HCT116 (cell line): ENCODE measurements around the gene ACADS. TPM values are rescaled to one million over a fixed set of nuclear protein-coding genes. Genes with fewer than 3 reads are reported as not detected.

Experiments
- ATAC-seq: fragments of 200-7000 bp; cut with Tn5 transposase; 2 replicates; pipeline ENCODE4 v1.9.1; 2020; ENCODE audit warnings: mild to moderate bottlenecking, moderate library complexity
- BruUV-seq: library from RNA; stranded (reverse); fragments of 400-500 nt; replicated peaks from 2 replicates; lab custom pipeline; 2021; lab: Mats Ljungman, UMichigan
- CTCF ChIA-PET: fragments of 300-600 bp; sonication (Branson Sonifier 250); formaldehyde crosslinking; loops from one replicate; lab custom pipeline; 2021; ENCODE audit warnings: antibody characterized with exemption; lab: Charles Lee
- POLR2A ChIA-PET: fragments of 300-600, 350-600 bp; sonication (Branson Sonifier 250); formaldehyde crosslinking; loops from one replicate; lab custom pipeline; 2021; ENCODE audit warnings: antibody characterized with exemption; lab: Charles Lee
- RAD21 ChIA-PET, 2 experiments: fragments of 300-600 bp; sonication (Branson Sonifier 250); formaldehyde crosslinking; loops; one replicate each; lab custom pipeline; 2023; ENCODE audit warnings: low total read pairs in 2 of 2; ENCODE audit not compliant: uncharacterized antibody in 2 of 2, unreplicated experiment in 2 of 2, low non-redundant PET in 1 of 2; lab: Charles Lee
- DNase-seq: peaks from one replicate; pipeline ENCODE4 v3.0.0-alpha.2; 2010; ENCODE audit warnings: low read depth, low spot score
- H2AFZ ChIP-seq: fragments of 200-600 bp; shearing (Covaris generic), sonication (generic); 2 replicates; pipeline ENCODE4 v1.6.1; 2017; ENCODE audit warnings: low read depth, mixed run types, mixed read lengths, antibody characterized with exemption, low read length; ENCODE audit not compliant: poor library complexity, severe bottlenecking
- H3K27ac ChIP-seq: 2 replicates; pipeline ENCODE4 v1.5.1; 2012; ENCODE audit warnings: low read depth, low read length
- H3K27me3 ChIP-seq: fragments of 200-600 bp; sonication (generic); 2 replicates; pipeline ENCODE4 v1.6.1; 2016; ENCODE audit warnings: mixed run types, low read length, mixed read lengths; ENCODE audit not compliant: insufficient read depth
- H3K36me3 ChIP-seq, 2 experiments: fragments of 200-500 bp in 1 of 2; fragments of 200-600 bp in 1 of 2; sonication (Bioruptor generic) in 1 of 2; sonication (generic) in 1 of 2; 2 replicates each; pipeline versions ENCODE4 v1.5.1 to v1.6.1; 2014 to 2016; ENCODE audit warnings: low read length in 2 of 2, inconsistent platforms in 1 of 2, mixed read lengths in 1 of 2, mixed run types in 1 of 2; ENCODE audit not compliant: insufficient read depth in 2 of 2, control insufficient read depth in 1 of 2
- H3K4me1 ChIP-seq, 2 experiments: fragments of 200-600 bp in 1 of 2; sonication (generic) in 1 of 2; 2 replicates each; pipeline versions ENCODE4 v1.5.1 to v1.6.1; 2012 to 2017; ENCODE audit warnings: low read length in 2 of 2, inconsistent platforms in 1 of 2, mild to moderate bottlenecking in 1 of 2, mixed read lengths in 1 of 2, mixed run types in 1 of 2, moderate library complexity in 1 of 2; ENCODE audit not compliant: insufficient read depth in 2 of 2, control insufficient read depth in 1 of 2
- H3K4me2 ChIP-seq: fragments of 200-600 bp; sonication (generic); 2 replicates; pipeline ENCODE4 v1.6.1; 2017; ENCODE audit warnings: mixed run types, low read length, mixed read lengths
- H3K4me3 ChIP-seq, 2 experiments: fragments of 200-600 bp in 1 of 2; sonication (generic) in 1 of 2; replicated peaks in 1 of 2; 2 replicates each; pipeline ENCODE4 v1.5.1; 2011 to 2016; ENCODE audit warnings: low read length in 2 of 2, control low read depth in 1 of 2, low read depth in 1 of 2, mild to moderate bottlenecking in 1 of 2, mixed read lengths in 1 of 2, mixed run types in 1 of 2
- H3K79me2 ChIP-seq: fragments of 200-600 bp; sonication (generic); 2 replicates; pipeline ENCODE4 v1.6.1; 2017; ENCODE audit warnings: mild to moderate bottlenecking, mixed run types, low read length, moderate library complexity, mixed read lengths; ENCODE audit not compliant: insufficient read depth
- H3K9ac ChIP-seq: fragments of 200-600 bp; sonication (generic); 2 replicates; pipeline ENCODE4 v1.6.1; 2016; ENCODE audit warnings: low read length, mixed read lengths
- H3K9me2 ChIP-seq: fragments of 200-600 bp; sonication (generic), shearing (Covaris generic); 2 replicates; pipeline ENCODE4 v1.6.1; 2017; ENCODE audit warnings: mixed run types, mild to moderate bottlenecking, moderate library complexity; ENCODE audit not compliant: insufficient read depth
- H3K9me3 ChIP-seq, 2 experiments: fragments of 200-500 bp in 1 of 2; fragments of 200-600 bp in 1 of 2; sonication (Bioruptor generic) in 1 of 2; sonication (generic) in 1 of 2; 2 replicates each; pipeline ENCODE4 v1.6.1; 2014 to 2017; ENCODE audit warnings: low read length in 2 of 2, mixed read lengths in 2 of 2, inconsistent platforms in 1 of 2, low read depth in 1 of 2, mild to moderate bottlenecking in 1 of 2, mixed run types in 1 of 2, moderate library complexity in 1 of 2; ENCODE audit not compliant: control insufficient read depth in 1 of 2, insufficient read depth in 1 of 2
- H4K20me1 ChIP-seq: fragments of 200-600 bp; sonication (generic), shearing (Covaris generic); 2 replicates; pipeline ENCODE4 v1.6.1; 2017; ENCODE audit warnings: mixed run types, mild to moderate bottlenecking, moderate library complexity; ENCODE audit not compliant: insufficient read depth
- ATF3 ChIP-seq: IDR thresholded peaks from 2 replicates; pipeline ENCODE4 v1.6.1; 2012
- CTCF ChIP-seq, 3 experiments: fragments of 200-600 bp in 1 of 3; sonication (generic) in 1 of 3; IDR thresholded peaks in 2 of 3; conservative IDR thresholded peaks in 1 of 3; 2 replicates each; pipeline ENCODE4 v1.5.1; 2012 to 2017; ENCODE audit warnings: low read depth in 2 of 3, low read length in 2 of 3, antibody characterized with exemption in 1 of 3, borderline replicate concordance in 1 of 3, control low read depth in 1 of 3, mild to moderate bottlenecking in 1 of 3, mixed read lengths in 1 of 3, mixed run types in 1 of 3, moderate library complexity in 1 of 3; ENCODE audit not compliant: insufficient read depth in 1 of 3
- EGR1 ChIP-seq: IDR thresholded peaks from 2 replicates; pipeline ENCODE4 v1.6.1; 2012; ENCODE audit warnings: low read depth
- EZH2phosphoT487 ChIP-seq: fragments of 200-600 bp; IDR thresholded peaks from 2 replicates; pipeline ENCODE4 v1.6.1; 2018; ENCODE audit warnings: antibody characterized with exemption, borderline replicate concordance
- JUND ChIP-seq: IDR thresholded peaks from 2 replicates; pipeline ENCODE4 v1.6.1; 2012
- MAX ChIP-seq: IDR thresholded peaks from 2 replicates; pipeline ENCODE4 v1.6.1; 2012
- POLR2A ChIP-seq: IDR thresholded peaks from 2 replicates; pipeline ENCODE4 v1.7.0; 2011; ENCODE audit warnings: borderline replicate concordance; ENCODE audit not compliant: insufficient read depth, insufficient read length; ENCODE audit errors: extremely low read depth
- POLR2AphosphoS5 ChIP-seq: IDR thresholded peaks from 2 replicates; pipeline ENCODE4 v1.6.1; 2011; ENCODE audit warnings: mild to moderate bottlenecking, low read depth, low read length, moderate library complexity
- RAD21 ChIP-seq: IDR thresholded peaks from 2 replicates; pipeline ENCODE4 v1.6.1; 2012; ENCODE audit warnings: low read depth, mild to moderate bottlenecking
- SRF ChIP-seq: IDR thresholded peaks from 2 replicates; pipeline ENCODE4 v1.6.1; 2012; ENCODE audit warnings: low read depth
- YY1 ChIP-seq: IDR thresholded peaks from 2 replicates; pipeline ENCODE4 v1.6.1; 2011; ENCODE audit warnings: low read length, low read depth, moderate library complexity, mild to moderate bottlenecking; ENCODE audit not compliant: insufficient replicate concordance; ENCODE audit errors: extremely low read depth
- ZBTB33 ChIP-seq: IDR thresholded peaks from 2 replicates; pipeline ENCODE4 v1.6.1; 2011; ENCODE audit warnings: mild to moderate bottlenecking, low read length, moderate library complexity; ENCODE audit not compliant: insufficient replicate concordance; ENCODE audit errors: extremely low read depth
- ZFX ChIP-seq: fragments of 450-650 bp; IDR thresholded peaks from 2 replicates; pipeline ENCODE4 v1.6.1; 2017
- ZNF274 ChIP-seq: fragments of 200-500 bp; sonication (Bioruptor generic); IDR thresholded peaks from 2 replicates; pipeline ENCODE4 v1.6.1; 2014; ENCODE audit warnings: mild to moderate bottlenecking, low read depth, low read length, inconsistent platforms
- intact Hi-C: fragments of 100-400 bp; cut with micrococcal nuclease; formaldehyde crosslinking; loops from 2 replicates; pipeline ENCODE4 v1.10.0; 2022
- total RNA-seq: library from RNA; stranded (reverse); gene quantifications from one replicate; pipeline ENCODE4 v1.2.1, GENCODE V29; 2021; ENCODE audit not compliant: unreplicated experiment

ACADS gene
- total RNA-seq, 1 experiment from 2014 or later, result 21.4 TPM

GRCh38 chr12:120758798-120759590 lies 33.4 kb downstream of the ACADS start:
- BruUV-seq, result no TSS peak
- H3K4me2 ChIP-seq, result no peak overlapping the region
- no peaks in the 10 kb centered on the region for H3K79me2 ChIP-seq
- no peak for TF ChIP-seq CTCF (IDR thresholded peaks at IDR 0.05 in 2 of 3, conservative IDR thresholded peaks at IDR 0.05 in 1 of 3; ENCODE audit: borderline replicate concordance in 1 of 3, insufficient read depth in 1 of 3, low read depth in 2 of 3, low read length in 2 of 3)
- H3K27ac ChIP-seq, result no peak overlapping the region
- no peaks in the 10 kb centered on the region for H3K4me1 ChIP-seq
- intact Hi-C loops, result no loop called here
- ChIA-PET POLR2A (no interaction called here), RAD21 (no interaction called here), CTCF (no interaction called here)
- H3K4me3 ChIP-seq, result no peak overlapping the region
- H4K20me1 ChIP-seq, result no peaks in the 10 kb centered on the region
- no peaks in the 10 kb centered on the region for H3K9me3 ChIP-seq
- H3K9ac ChIP-seq, result no peak overlapping the region
- H3K9me2 ChIP-seq, result no peaks in the 10 kb centered on the region
- H3K27me3 ChIP-seq, result no peaks in the 10 kb centered on the region
- no peak for DNase-seq
- no peak overlapping the region for H2AFZ ChIP-seq
- ATAC-seq, result no peak
- no peaks in the 10 kb centered on the region; a peak in 2 of 4 replicates for H3K36me3 ChIP-seq

GRCh38 chr12:120759591-120760348 lies 34.1 kb downstream of the ACADS start:
- Histone ChIP-seq H3K9ac (no peak overlapping the region), H3K27me3 (no peaks in the 10 kb centered on the region), H3K4me1 (no peaks in the 10 kb centered on the region), H2AFZ (no peak overlapping the region), H3K9me2 (no peaks in the 10 kb centered on the region), H3K27ac (no peak overlapping the region), H3K36me3 (peaks cover 0 to 6% of the 10 kb centered on the region in 2 experiments; a peak in 2 of 4 replicates), H3K79me2 (no peaks in the 10 kb centered on the region), H3K9me3 (no peaks in the 10 kb centered on the region), H4K20me1 (no peaks in the 10 kb centered on the region), H3K4me3 (no peak overlapping the region), H3K4me2 (no peak overlapping the region)
- DNase-seq (no peak), ATAC-seq (no peak)
- no TSS peak for BruUV-seq
- TF ChIP-seq MAX (no peak), SRF (no peak), ATF3 (no peak), POLR2AphosphoS5 (no peak), POLR2A (no peak), ZFX (no peak), JUND (no peak), EGR1 (no peak), RAD21 (no peak), YY1 (no peak), EZH2phosphoT487 (no peak), ZBTB33 (no peak), ZNF274 (no peak)
- ChIA-PET POLR2A (no interaction called here), CTCF (no interaction called here), RAD21 (no interaction called here)
- intact Hi-C loops, result no loop called here
